ENCODE data around the gene IVD.

- TF ChIP-seq CTCF (IDR thresholded peaks at IDR 0.05; ENCODE audit: low read depth, low read length, poor library complexity, severe bottlenecking): no peak
- no peak for TF ChIP-seq EZH2phosphoT487 (IDR thresholded peaks at IDR 0.05; ENCODE audit: borderline replicate concordance, low read length)
Observed at GRCh38 chr15:40466426-40467260, 61.0 kb downstream of the IVD start.

All from DOHH2 (cell line).